Breast epithelium (tissue), 3 donors: ENCODE measurements around the gene SBNO1.
"Not testable (repeated sequence)": the region's sequence is repeated elsewhere in the genome, so short reads cannot be mapped to it uniquely, and the experiment has no call there.

ENCODE experiments used
- CTCF ChIP-seq, 3 donors: fragments of 450-650 bp; IDR thresholded peaks; one replicate each; pipeline ENCODE4 v1.5.1; 2016 to 2017; ENCODE audit warnings: antibody characterized with exemption in 3 of 3, mild to moderate bottlenecking in 3 of 3, moderate library complexity in 3 of 3
- POLR2A ChIP-seq: fragments of 450-650 bp; IDR thresholded peaks from one replicate; pipeline ENCODE4 v1.6.1; 2016; ENCODE audit warnings: antibody characterized with exemption, mild to moderate bottlenecking, moderate library complexity
- POLR2AphosphoS5 ChIP-seq, 3 donors: sonication (generic); formaldehyde crosslinking; IDR thresholded peaks; one replicate each; pipeline ENCODE4 v1.6.1; 2017; ENCODE audit warnings: antibody characterized with exemption in 3 of 3

GRCh38 chr12:123248129-123248528 is 116.5 kb downstream of the SBNO1 start:
- not testable (repeated sequence) for TF ChIP-seq CTCF (IDR thresholded peaks at IDR 0.05); POLR2A; POLR2AphosphoS5 (IDR thresholded peaks at IDR 0.05)
